HepG2 (cell line): Measurements from ENCODE around the gene VDR. TPM values are rescaled to one million over a fixed set of nuclear protein-coding genes. Genes with fewer than 3 reads are reported as not detected.

ENCODE experiments used
- GFI1 ChIP-seq: sonication (generic); formaldehyde crosslinking; IDR thresholded peaks from 2 replicates; pipeline ENCODE4 v1.5.0; 2020; ENCODE audit warnings: missing genetic modification reagents, mild to moderate bottlenecking, borderline replicate concordance
- HNRNPK ChIP-seq: fragments of 200-400 bp; formaldehyde crosslinking; IDR thresholded peaks from 2 replicates; pipeline ENCODE4 v1.6.1; 2018; ENCODE audit warnings: low read length, low read depth, moderate library complexity, mild to moderate bottlenecking; ENCODE audit not compliant: poor library complexity, severe bottlenecking
- PHF8 ChIP-seq: sonication (generic); formaldehyde crosslinking; IDR thresholded peaks from 2 replicates; pipeline ENCODE4 v1.5.0; 2020; ENCODE audit warnings: missing genetic modification reagents
- ZNF251 ChIP-seq: sonication (generic); formaldehyde crosslinking; IDR thresholded peaks from 2 replicates; pipeline ENCODE4 v1.9.0; 2021; ENCODE audit warnings: mild to moderate bottlenecking, missing genetic modification reagents
- ZNF670 ChIP-seq: sonication (generic); formaldehyde crosslinking; IDR thresholded peaks from 2 replicates; pipeline ENCODE4 v1.8.0; 2022; ENCODE audit warnings: mild to moderate bottlenecking, missing genetic modification reagents, borderline replicate concordance
- polyA plus RNA-seq, 8 experiments: library from polyadenylated mRNA; depleted of rRNA in 3 of 8; stranded (reverse) in 7 of 8; unstranded in 1 of 8; fragments of >200 nt; fragmentation: Illumina TruSeq in 4 of 8; extraction: Trizol in 4 of 8; gene quantifications; 2 replicates each; pipeline versions ENCODE4 v1.2.1 to v1.2.3, GENCODE V29; 2011 to 2016; ENCODE audit warnings: low read depth in 4 of 8, missing spikeins in 1 of 8, mixed read lengths in 1 of 8; ENCODE audit not compliant: insufficient read depth in 1 of 8
- total RNA-seq, 5 experiments: library from RNA; depleted of rRNA; stranded (reverse); fragments of >200 nt; fragmentation: Illumina TruSeq; extraction: Trizol; gene quantifications; 2 replicates each; pipeline ENCODE4 v1.2.3, GENCODE V29; 2016; ENCODE audit warnings: low read depth in 1 of 5
- TF ChIP-seq, protein P1 (sequence below): IDR thresholded peaks from 2 replicates; pipeline ENCODE4 v1.6.1; 2016; ENCODE audit warnings: missing compliant biosample characterization, missing genetic modification reagents, borderline replicate concordance
- TF ChIP-seq, protein P2 (sequence below): IDR thresholded peaks from 2 replicates; pipeline ENCODE4 v1.6.1; 2016
- TF ChIP-seq, protein P3 (sequence below), 2 experiments: sonication (generic) in 1 of 2; formaldehyde crosslinking in 1 of 2; IDR thresholded peaks; 2 replicates each; pipeline versions ENCODE4 v1.4.0 to v1.6.1; 2018 to 2020; ENCODE audit warnings: missing genetic modification reagents in 2 of 2, borderline replicate concordance in 1 of 2, low read depth in 1 of 2, mild to moderate bottlenecking in 1 of 2, missing biosample characterization in 1 of 2
- TF ChIP-seq, protein P4 (sequence below): sonication (generic); formaldehyde crosslinking; IDR thresholded peaks from 2 replicates; pipeline ENCODE4 v1.9.0; 2021; ENCODE audit warnings: mild to moderate bottlenecking, missing genetic modification reagents
- TF ChIP-seq, protein P5 (sequence below): sonication (generic); formaldehyde crosslinking; IDR thresholded peaks from 2 replicates; pipeline ENCODE4 v1.8.0; 2022; ENCODE audit warnings: mild to moderate bottlenecking, missing genetic modification reagents, moderate library complexity
- TF ChIP-seq, protein P6 (sequence below), 2 experiments: fragments of 450-650 bp in 1 of 2; sonication (generic) in 1 of 2; formaldehyde crosslinking; IDR thresholded peaks; 2 replicates each; pipeline versions ENCODE4 v1.5.0 to v1.8.0; 2020 to 2022; ENCODE audit warnings: mild to moderate bottlenecking in 1 of 2, missing genetic modification reagents in 1 of 2

Gene VDR
- total and polyA plus RNA-seq, 2 of the 13 experiments (the other 11 are each of a cell fraction or from before 2014, with no cell fraction given) = 0.08 to 0.33 TPM

DNA sequence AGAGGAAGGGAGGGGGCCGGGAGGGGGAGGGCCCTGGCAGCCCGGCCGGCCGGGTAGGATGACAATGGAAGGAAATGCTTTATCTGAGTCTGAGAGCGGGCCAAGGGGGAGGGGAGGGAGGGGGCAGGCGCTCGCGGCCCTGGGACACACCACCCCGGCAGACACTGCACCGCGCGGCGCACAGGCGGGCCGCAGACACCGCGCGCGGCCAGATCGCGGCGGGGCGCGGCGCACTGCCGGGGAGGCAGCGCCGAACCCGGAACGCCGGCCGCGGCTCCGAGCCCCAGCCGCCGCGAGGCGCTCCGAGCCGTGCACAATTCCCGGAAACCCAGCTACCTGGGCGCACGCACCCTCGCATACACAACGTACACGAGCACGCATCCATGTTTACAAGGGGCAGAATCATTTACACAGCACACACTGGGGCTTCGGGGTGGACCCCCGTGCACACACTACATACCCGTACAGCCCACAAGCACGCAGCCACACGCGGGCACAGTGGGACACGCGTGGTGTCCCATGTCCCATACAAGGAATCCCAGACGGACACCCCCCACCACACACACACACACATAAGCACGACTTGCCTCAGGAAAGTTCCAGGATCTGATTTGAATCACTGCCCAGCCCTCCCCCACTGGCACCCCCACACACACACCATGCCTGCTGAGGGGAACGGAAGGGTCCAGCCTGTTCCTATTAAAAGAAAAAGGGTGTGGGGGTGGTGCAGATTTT is 84.7 kb downstream of the VDR start, which contains the start of gene HDAC7 (continued):
- TF ChIP-seq, protein P1, sequence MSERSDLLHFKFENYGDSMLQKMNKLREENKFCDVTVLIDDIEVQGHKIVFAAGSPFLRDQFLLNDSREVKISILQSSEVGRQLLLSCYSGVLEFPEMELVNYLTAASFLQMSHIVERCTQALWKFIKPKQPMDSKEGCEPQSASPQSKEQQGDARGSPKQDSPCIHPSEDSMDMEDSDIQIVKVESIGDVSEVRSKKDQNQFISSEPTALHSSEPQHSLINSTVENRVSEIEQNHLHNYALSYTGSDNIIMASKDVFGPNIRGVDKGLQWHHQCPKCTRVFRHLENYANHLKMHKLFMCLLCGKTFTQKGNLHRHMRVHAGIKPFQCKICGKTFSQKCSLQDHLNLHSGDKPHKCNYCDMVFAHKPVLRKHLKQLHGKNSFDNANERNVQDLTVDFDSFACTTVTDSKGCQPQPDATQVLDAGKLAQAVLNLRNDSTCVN (CRISPR knock-in tag) = no peak
- TF ChIP-seq ZNF251 (no peak), HNRNPK (no peak), GFI1 (CRISPR knock-in tag) (no peak), PHF8 (CRISPR knock-in tag) (peak; percentile 52; the same call in 1 of the 2 replicates), ZNF670 (no peak)
- TF ChIP-seq, protein P2, sequence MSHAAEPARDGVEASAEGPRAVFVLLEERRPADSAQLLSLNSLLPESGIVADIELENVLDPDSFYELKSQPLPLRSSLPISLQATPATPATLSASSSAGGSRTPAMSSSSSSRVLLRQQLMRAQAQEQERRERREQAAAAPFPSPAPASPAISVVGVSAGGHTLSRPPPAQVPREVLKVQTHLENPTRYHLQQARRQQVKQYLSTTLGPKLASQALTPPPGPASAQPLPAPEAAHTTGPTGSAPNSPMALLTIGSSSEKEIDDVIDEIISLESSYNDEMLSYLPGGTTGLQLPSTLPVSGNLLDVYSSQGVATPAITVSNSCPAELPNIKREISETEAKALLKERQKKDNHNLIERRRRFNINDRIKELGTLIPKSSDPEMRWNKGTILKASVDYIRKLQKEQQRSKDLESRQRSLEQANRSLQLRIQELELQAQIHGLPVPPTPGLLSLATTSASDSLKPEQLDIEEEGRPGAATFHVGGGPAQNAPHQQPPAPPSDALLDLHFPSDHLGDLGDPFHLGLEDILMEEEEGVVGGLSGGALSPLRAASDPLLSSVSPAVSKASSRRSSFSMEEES (CRISPR knock-in tag) = no peak
- TF ChIP-seq, protein P3, sequence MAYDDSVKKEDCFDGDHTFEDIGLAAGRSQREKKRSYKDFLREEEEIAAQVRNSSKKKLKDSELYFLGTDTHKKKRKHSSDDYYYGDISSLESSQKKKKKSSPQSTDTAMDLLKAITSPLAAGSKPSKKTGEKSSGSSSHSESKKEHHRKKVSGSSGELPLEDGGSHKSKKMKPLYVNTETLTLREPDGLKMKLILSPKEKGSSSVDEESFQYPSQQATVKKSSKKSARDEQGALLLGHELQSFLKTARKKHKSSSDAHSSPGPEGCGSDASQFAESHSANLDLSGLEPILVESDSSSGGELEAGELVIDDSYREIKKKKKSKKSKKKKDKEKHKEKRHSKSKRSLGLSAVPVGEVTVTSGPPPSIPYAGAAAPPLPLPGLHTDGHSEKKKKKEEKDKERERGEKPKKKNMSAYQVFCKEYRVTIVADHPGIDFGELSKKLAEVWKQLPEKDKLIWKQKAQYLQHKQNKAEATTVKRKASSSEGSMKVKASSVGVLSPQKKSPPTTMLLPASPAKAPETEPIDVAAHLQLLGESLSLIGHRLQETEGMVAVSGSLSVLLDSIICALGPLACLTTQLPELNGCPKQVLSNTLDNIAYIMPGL (CRISPR knock-in tag; IDR thresholded peaks at IDR 0.05; ENCODE audit: borderline replicate concordance in 1 of 2, low read depth in 1 of 2) = peak; percentile 44 to 59; a peak in 2 of 4 replicates
- TF ChIP-seq, protein P4, sequence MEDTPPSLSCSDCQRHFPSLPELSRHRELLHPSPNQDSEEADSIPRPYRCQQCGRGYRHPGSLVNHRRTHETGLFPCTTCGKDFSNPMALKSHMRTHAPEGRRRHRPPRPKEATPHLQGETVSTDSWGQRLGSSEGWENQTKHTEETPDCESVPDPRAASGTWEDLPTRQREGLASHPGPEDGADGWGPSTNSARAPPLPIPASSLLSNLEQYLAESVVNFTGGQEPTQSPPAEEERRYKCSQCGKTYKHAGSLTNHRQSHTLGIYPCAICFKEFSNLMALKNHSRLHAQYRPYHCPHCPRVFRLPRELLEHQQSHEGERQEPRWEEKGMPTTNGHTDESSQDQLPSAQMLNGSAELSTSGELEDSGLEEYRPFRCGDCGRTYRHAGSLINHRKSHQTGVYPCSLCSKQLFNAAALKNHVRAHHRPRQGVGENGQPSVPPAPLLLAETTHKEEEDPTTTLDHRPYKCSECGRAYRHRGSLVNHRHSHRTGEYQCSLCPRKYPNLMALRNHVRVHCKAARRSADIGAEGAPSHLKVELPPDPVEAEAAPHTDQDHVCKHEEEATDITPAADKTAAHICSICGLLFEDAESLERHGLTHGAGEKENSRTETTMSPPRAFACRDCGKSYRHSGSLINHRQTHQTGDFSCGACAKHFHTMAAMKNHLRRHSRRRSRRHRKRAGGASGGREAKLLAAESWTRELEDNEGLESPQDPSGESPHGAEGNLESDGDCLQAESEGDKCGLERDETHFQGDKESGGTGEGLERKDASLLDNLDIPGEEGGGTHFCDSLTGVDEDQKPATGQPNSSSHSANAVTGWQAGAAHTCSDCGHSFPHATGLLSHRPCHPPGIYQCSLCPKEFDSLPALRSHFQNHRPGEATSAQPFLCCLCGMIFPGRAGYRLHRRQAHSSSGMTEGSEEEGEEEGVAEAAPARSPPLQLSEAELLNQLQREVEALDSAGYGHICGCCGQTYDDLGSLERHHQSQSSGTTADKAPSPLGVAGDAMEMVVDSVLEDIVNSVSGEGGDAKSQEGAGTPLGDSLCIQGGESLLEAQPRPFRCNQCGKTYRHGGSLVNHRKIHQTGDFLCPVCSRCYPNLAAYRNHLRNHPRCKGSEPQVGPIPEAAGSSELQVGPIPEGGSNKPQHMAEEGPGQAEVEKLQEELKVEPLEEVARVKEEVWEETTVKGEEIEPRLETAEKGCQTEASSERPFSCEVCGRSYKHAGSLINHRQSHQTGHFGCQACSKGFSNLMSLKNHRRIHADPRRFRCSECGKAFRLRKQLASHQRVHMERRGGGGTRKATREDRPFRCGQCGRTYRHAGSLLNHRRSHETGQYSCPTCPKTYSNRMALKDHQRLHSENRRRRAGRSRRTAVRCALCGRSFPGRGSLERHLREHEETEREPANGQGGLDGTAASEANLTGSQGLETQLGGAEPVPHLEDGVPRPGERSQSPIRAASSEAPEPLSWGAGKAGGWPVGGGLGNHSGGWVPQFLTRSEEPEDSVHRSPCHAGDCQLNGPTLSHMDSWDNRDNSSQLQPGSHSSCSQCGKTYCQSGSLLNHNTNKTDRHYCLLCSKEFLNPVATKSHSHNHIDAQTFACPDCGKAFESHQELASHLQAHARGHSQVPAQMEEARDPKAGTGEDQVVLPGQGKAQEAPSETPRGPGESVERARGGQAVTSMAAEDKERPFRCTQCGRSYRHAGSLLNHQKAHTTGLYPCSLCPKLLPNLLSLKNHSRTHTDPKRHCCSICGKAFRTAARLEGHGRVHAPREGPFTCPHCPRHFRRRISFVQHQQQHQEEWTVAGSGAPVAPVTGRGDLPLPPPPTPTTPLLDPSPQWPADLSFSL = no peak
- TF ChIP-seq, protein P5, sequence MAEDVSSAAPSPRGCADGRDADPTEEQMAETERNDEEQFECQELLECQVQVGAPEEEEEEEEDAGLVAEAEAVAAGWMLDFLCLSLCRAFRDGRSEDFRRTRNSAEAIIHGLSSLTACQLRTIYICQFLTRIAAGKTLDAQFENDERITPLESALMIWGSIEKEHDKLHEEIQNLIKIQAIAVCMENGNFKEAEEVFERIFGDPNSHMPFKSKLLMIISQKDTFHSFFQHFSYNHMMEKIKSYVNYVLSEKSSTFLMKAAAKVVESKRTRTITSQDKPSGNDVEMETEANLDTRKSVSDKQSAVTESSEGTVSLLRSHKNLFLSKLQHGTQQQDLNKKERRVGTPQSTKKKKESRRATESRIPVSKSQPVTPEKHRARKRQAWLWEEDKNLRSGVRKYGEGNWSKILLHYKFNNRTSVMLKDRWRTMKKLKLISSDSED (CRISPR knock-in tag) = no peak
- TF ChIP-seq, protein P6, sequence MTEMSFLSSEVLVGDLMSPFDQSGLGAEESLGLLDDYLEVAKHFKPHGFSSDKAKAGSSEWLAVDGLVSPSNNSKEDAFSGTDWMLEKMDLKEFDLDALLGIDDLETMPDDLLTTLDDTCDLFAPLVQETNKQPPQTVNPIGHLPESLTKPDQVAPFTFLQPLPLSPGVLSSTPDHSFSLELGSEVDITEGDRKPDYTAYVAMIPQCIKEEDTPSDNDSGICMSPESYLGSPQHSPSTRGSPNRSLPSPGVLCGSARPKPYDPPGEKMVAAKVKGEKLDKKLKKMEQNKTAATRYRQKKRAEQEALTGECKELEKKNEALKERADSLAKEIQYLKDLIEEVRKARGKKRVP (CRISPR knock-in tag; IDR thresholded peaks at IDR 0.05) = no peak
